Calu3 (cell line): ENCODE measurements around the gene PEAK3. TPM values are rescaled to one million over a fixed set of nuclear protein-coding genes. Genes with fewer than 3 reads are reported as not detected.

Source experiments
- BruUV-seq: library from RNA; stranded (reverse); fragments of 400-500 nt; replicated peaks from 2 replicates; lab custom pipeline; 2021; lab: Mats Ljungman, UMichigan
- CTCF ChIA-PET: fragments of 300-600 bp; sonication (Branson Sonifier 250); formaldehyde crosslinking; loops from one replicate; lab custom pipeline; 2022; ENCODE audit warnings: antibody characterized with exemption; lab: Charles Lee
- DNase-seq: peaks from one replicate; pipeline ENCODE4 v3.0.0; 2022
- H3K27ac Mint-ChIP-seq: one replicate; pipeline ENCODE4 v1.8.0; 2022; ENCODE audit warnings: mixed read lengths; ENCODE audit not compliant: unreplicated experiment
- H3K27me3 Mint-ChIP-seq: one replicate; pipeline ENCODE4 v1.8.0; 2022; ENCODE audit warnings: mixed read lengths; ENCODE audit not compliant: unreplicated experiment
- H3K36me3 Mint-ChIP-seq: one replicate; pipeline ENCODE4 v1.8.0; 2022; ENCODE audit warnings: mild to moderate bottlenecking, moderate library complexity, mixed read lengths; ENCODE audit not compliant: insufficient read depth, unreplicated experiment
- H3K4me1 Mint-ChIP-seq: one replicate; pipeline ENCODE4 v1.8.0; 2022; ENCODE audit warnings: mild to moderate bottlenecking, low read depth, mixed read lengths; ENCODE audit not compliant: unreplicated experiment
- H3K4me3 Mint-ChIP-seq: one replicate; pipeline ENCODE4 v1.8.0; 2022; ENCODE audit warnings: mild to moderate bottlenecking, low read depth, moderate library complexity, mixed read lengths; ENCODE audit not compliant: unreplicated experiment
- H3K9me3 Mint-ChIP-seq: one replicate; pipeline ENCODE4 v1.8.0; 2022; ENCODE audit warnings: low read depth, mixed read lengths; ENCODE audit not compliant: unreplicated experiment
- intact Hi-C: fragments of 100-400 bp; cut with micrococcal nuclease; formaldehyde crosslinking; loops from one replicate; pipeline ENCODE4 v1.10.0; 2022; ENCODE audit not compliant: unreplicated experiment
- total RNA-seq: library from RNA; stranded (reverse); gene quantifications from 2 replicates; pipeline ENCODE4 v1.2.3, GENCODE V29; 2022
- TF ChIP-seq, protein P1 (sequence below): fragments of 200-600 bp; IDR thresholded peaks from one replicate; pipeline ENCODE4 v1.8.0; 2022; ENCODE audit warnings: antibody characterized with exemption; ENCODE audit not compliant: unreplicated experiment

PEAK3 gene
- total RNA-seq, 1 experiment from 2014 or later: not detected

DNA sequence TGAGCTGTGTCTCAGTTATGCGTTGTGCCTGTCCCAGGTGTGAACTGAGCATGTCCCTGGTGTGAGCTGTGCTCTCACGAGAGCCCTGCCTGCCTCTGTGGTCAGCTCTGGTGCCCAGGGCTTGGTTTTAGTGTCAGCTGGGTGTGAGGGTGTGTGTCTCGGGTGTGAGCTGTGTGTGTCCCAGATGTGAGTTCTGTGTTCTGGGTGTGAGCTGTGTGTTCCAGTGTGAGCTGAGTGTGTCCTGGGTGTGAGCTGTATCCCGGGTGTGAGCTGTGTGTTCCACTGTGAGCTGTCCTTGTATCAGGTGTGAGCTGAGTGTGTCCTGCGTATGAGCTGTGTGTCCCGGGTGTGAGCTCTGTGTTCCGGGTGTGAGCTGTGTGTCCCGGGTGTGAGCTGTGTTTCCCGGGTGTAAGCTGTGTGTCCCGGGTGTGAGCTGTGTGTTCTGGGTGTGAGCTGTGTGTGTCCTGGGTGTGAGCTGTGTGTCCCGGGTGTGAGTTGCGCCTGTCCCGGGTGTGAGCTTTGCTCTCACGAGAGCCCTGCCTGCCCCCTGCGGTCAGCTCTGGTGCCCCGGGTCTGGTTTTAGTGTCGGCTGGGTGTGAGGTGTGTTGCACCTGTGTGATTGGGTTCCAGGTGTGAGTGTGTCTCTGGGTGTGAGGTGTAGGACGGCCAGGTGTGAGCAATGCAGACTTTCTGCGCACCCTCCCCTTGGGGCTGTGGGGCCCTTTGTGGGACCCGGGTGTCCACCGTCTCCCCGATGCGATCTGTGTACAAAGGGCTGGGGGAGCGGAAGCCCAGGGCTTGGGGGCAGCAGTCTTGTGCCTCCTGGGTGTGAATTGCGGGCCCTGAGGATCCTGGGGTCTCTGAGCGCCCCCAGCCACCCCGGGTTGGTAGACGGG is 7.1 kb upstream of the PEAK3 start:
- CTCF ChIA-PET: interaction anchor here (0.6 kb wide), 1 partner anchor 41 kb away, joined by 4 read pairs; no protein-coding TSS in a partner anchor
- H3K4me3 Mint-ChIP-seq: peak overlapping the region; percentile 44
- no peaks in the 10 kb centered on the region for H3K9me3 Mint-ChIP-seq
- H3K27ac Mint-ChIP-seq: no peak overlapping the region
- intact Hi-C loops: no loop called here
- TF ChIP-seq, protein P1, sequence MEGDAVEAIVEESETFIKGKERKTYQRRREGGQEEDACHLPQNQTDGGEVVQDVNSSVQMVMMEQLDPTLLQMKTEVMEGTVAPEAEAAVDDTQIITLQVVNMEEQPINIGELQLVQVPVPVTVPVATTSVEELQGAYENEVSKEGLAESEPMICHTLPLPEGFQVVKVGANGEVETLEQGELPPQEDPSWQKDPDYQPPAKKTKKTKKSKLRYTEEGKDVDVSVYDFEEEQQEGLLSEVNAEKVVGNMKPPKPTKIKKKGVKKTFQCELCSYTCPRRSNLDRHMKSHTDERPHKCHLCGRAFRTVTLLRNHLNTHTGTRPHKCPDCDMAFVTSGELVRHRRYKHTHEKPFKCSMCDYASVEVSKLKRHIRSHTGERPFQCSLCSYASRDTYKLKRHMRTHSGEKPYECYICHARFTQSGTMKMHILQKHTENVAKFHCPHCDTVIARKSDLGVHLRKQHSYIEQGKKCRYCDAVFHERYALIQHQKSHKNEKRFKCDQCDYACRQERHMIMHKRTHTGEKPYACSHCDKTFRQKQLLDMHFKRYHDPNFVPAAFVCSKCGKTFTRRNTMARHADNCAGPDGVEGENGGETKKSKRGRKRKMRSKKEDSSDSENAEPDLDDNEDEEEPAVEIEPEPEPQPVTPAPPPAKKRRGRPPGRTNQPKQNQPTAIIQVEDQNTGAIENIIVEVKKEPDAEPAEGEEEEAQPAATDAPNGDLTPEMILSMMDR: no peak
- no peaks in the 10 kb centered on the region for H3K4me1 Mint-ChIP-seq
- DNase-seq: no peak
- no TSS peak for BruUV-seq
- H3K36me3 Mint-ChIP-seq: peaks cover 10% of the 10 kb centered on the region
- peaks cover 45% of the 10 kb centered on the region for H3K27me3 Mint-ChIP-seq

DNA sequence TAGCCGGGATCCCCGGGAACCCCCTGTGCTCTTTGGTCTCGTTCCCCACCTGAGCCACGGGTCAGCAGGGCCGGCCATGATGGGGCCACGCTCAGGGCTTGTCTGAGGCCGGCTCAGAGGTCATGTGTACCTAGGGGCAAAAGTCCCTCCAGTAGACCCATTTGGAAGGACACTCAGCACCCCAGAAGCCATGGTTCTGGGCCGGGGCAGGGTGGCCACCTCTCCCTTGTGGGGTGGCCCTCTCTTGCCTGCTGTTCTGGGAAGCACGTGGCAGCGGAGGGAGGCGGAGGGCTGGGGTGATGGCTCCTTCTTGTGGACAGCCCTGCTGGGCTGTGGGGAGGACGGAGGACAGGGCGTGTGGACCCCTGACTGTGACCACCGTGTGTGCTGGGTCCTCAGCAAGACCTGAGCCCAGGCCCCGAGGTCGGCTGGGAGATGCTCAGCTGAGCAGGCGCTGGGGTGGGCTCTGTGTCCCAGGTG is 6.4 kb upstream of the PEAK3 start:
- peak overlapping the region; percentile 44 for H3K4me3 Mint-ChIP-seq
- H3K27ac Mint-ChIP-seq: no peak overlapping the region
- intact Hi-C loops: no loop called here
- H3K4me1 Mint-ChIP-seq: no peaks in the 10 kb centered on the region
- TF ChIP-seq, protein P1: no peak
- peaks cover 10% of the 10 kb centered on the region for H3K36me3 Mint-ChIP-seq
- peaks cover 38% of the 10 kb centered on the region for H3K27me3 Mint-ChIP-seq
- no peaks in the 10 kb centered on the region for H3K9me3 Mint-ChIP-seq
- CTCF ChIA-PET: no interaction called here
- DNase-seq: no peak
- BruUV-seq: no TSS peak

DNA sequence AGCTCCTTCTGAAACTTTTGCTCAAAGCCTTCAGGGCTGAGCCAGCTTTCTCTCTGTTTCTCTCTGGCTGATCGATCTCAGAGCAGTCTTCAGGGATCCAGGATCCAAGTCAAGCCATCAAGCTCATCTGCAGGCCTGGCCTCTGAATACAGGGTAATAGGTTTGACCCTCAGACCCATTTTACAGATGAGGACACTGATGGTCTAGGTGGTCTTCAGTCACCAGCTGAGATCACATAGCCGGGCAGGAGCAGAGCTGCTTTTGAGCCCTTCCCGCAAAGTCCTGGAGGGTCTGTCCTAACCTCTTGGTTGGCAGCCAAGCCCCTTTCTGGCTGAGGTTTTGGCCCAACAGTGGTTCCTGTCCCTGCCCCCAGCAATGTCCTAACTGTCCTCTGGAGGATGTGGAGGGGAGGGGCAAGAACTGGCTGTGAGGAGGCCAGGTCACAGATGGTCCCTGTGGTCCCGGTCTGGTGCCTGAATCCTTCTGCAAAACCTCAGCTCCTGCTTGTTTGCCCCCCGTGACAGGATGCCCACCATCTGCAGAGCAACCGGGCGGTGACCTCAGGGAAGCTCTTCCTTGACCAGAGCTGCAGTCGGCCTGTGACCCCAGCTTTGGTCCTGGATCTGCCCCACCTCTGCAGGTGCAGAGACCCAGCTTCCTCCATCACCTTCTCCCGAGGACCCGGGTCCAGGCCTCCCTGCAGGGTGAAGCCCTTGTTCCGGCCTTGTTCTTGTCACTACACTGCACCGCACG is 5.8 kb upstream of the PEAK3 start:
- Mint-ChIP-seq H3K36me3 (peaks cover 10% of the 10 kb centered on the region), H3K9me3 (no peaks in the 10 kb centered on the region), H3K4me3 (no peak overlapping the region), H3K27ac (no peak overlapping the region), H3K4me1 (no peaks in the 10 kb centered on the region), H3K27me3 (peaks cover 32% of the 10 kb centered on the region)
- no TSS peak for BruUV-seq
- TF ChIP-seq, protein P1: no peak
- CTCF ChIA-PET: no interaction called here
- no peak for DNase-seq
- intact Hi-C loops: no loop called here

DNA sequence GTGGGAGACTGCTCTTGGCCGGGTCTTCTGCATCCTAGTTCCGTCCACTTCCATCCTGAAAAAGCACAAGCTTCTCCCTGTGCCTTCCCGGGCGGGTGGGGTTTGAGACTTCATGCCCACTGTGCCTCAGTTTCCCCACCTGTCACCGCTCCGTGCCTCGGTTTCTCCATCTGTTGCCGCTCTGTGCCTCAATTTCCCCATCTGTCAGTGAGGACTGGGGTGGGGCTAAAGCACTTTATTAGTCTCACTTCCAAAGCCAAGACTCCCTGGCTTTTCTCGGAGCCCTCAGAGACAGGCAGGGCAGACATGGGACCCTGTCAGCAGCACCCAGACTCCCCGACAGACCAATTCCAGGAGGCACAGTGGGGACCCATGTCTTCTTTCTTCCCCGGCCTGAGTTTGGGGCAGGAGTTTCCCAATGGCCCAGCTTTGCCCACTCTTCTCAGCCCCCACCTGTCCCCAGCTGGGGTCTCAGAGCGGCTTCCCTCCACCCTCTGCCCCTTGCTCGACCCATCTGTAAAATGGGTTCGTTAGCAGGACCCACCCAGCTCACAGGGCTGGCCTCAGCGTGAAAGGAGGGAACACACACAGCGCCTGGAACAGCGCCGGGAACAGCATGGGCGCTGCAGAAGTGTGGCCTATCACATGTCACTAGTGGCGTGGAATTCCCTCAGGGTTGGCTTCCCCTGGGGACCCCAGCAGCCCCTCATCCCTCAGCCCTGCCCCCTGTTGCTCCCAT is 4.6 kb upstream of the PEAK3 start:
- TF ChIP-seq, protein P1: no peak
- DNase-seq: no peak
- no peaks in the 10 kb centered on the region for H3K4me1 Mint-ChIP-seq
- BruUV-seq: no TSS peak
- no peak overlapping the region for H3K27ac Mint-ChIP-seq
- H3K4me3 Mint-ChIP-seq: no peak overlapping the region
- intact Hi-C loops: no loop called here
- H3K36me3 Mint-ChIP-seq: peaks cover 10% of the 10 kb centered on the region
- CTCF ChIA-PET: no interaction called here
- peaks cover 27% of the 10 kb centered on the region for H3K27me3 Mint-ChIP-seq
- H3K9me3 Mint-ChIP-seq: no peaks in the 10 kb centered on the region
